Measurements from ENCODE around the gene TSSK3. TPM values are rescaled to one million over a fixed set of nuclear protein-coding genes. Genes with fewer than 3 reads are reported as not detected.

Gene TSSK3
- total and polyA plus RNA-seq, 2 experiments from 2014 or later = not detected

DNA sequence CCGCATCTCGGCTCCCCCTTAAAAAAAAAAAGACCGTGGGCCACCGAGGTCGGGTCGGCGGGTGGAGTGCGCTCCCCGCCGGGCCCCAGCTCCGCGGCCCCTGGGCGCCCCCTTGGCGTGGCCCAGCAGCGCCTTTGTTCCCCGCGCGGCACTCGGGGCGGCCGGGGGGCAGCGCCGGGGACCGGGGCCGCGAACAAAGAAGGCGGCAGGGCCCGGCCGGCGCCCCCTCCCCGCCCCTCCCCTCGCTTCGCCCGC is 26.9 kb upstream of the TSSK3 start (continued):
- TF ChIP-seq ZNF462 (CRISPR knock-in tag; IDR thresholded peaks at IDR 0.05) = no peak
- TF ChIP-seq EZH2 (IDR thresholded peaks at IDR 0.05; ENCODE audit: low read depth, unreplicated experiment) = no peak
- TF ChIP-seq STAT1 (IDR thresholded peaks at IDR 0.05; ENCODE audit: unreplicated experiment) = no peak
- no peak for TF ChIP-seq NANOG (IDR thresholded peaks at IDR 0.05; ENCODE audit: borderline replicate concordance)
- TF ChIP-seq POLR2AphosphoS5 (IDR thresholded peaks at IDR 0.05; ENCODE audit: low read depth) = no peak

DNA sequence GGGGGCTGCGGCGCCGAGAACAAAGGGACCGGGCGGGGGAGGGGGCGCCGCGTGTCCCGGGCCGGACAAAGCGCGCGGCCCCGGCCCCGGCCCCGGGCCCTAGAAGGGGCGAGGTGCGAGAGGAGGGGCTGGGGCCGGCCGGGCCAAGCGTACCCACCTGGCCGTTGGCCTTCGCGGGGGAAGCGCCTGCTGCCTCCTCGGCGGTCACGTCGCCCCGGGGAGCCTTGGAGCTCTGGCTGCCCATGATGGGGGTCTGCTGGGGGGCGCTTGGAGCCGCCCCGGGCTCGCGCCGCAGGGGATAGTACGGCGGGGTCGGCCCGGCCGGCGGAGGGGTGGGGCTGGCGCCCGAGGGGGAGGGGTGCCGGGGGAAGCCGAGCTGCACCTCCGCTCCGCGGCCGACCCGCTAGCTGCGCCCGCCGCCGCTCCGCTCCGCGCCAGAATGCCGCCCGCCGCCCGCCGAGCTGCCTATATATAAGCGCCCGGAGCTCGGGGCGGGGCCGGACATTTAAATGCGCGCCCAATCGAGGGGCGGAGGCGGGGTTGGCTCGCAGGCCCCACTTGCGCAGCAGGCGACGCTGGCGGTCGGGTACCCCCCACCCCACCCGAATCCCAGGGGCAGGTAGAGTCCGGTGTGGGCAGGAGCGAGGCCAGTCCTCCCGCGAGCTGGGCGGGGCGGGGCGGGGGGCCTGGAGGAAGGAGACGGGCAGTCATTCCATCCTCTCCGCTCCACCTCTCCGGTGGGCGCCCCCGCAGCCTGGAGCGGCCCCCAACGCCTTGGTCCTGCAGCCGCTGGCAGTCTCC is 26.3 kb upstream of the TSSK3 start, which contains the start of gene MARCKSL1:
MARCKSL1 (minus strand) TSS at position 444 of the 801 bp plus-strand sequence; CDS start at position 244, 200 bp downstream.
- H3K9me2 ChIP-seq (ENCODE audit: insufficient read depth) = no peaks in the 10 kb centered on the region
- ATAC-seq (peak; percentile 32), DNase-seq (ENCODE audit: low spot score) (peak; percentile 89)
- Mint-ChIP-seq H3K4me3 (peak within 1 kb of the TSS; percentile 96), H3K9me3 (peaks cover 5% of the 10 kb centered on the region; the same call in 2 of the 3 replicates), H3K27me3 (ENCODE audit: insufficient read depth, low read depth, poor library complexity) (peaks cover 42% of the 10 kb centered on the region), H3K27ac (peak within 1 kb of the TSS; percentile 98), H3K36me3 (ENCODE audit: low read depth) (peaks cover 41% of the 10 kb centered on the region), H3K4me1 (peaks cover 49% of the 10 kb centered on the region)
- H3K27me3 ChIP-seq (ENCODE audit: insufficient read depth) = peaks cover 7% of the 10 kb centered on the region; the same call in 1 of the 2 replicates
- H3K79me2 ChIP-seq (replicated peaks; ENCODE audit: insufficient read depth) = peaks cover 18% of the 10 kb centered on the region
- no peaks in the 10 kb centered on the region; the same call in none of the 2 replicates for H3K36me3 ChIP-seq (ENCODE audit: insufficient read depth)
- peaks cover 34% of the 10 kb centered on the region for H3K4me1 ChIP-seq (ENCODE audit: insufficient read depth)
- peak within 1 kb of the TSS; percentile 98 for H3K4me2 ChIP-seq
- TF ChIP-seq NANOG (IDR thresholded peaks at IDR 0.05; ENCODE audit: borderline replicate concordance) (no peak), POLR2AphosphoS5 (IDR thresholded peaks at IDR 0.05; ENCODE audit: low read depth) (peak; percentile 96), ZNF462 (CRISPR knock-in tag; IDR thresholded peaks at IDR 0.05) (no peak), STAT1 (IDR thresholded peaks at IDR 0.05; ENCODE audit: unreplicated experiment) (no peak), JUNB (IDR thresholded peaks at IDR 0.05; ENCODE audit: unreplicated experiment) (no peak)
- TF ChIP-seq, protein P1, sequence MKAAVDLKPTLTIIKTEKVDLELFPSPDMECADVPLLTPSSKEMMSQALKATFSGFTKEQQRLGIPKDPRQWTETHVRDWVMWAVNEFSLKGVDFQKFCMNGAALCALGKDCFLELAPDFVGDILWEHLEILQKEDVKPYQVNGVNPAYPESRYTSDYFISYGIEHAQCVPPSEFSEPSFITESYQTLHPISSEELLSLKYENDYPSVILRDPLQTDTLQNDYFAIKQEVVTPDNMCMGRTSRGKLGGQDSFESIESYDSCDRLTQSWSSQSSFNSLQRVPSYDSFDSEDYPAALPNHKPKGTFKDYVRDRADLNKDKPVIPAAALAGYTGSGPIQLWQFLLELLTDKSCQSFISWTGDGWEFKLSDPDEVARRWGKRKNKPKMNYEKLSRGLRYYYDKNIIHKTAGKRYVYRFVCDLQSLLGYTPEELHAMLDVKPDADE (IDR thresholded peaks at IDR 0.05) = no peak
- H3K4me3 ChIP-seq = peak within 1 kb of the TSS; percentile 95
- H2AFZ ChIP-seq = peak within 1 kb of the TSS; percentile 59; the same call in 1 of the 2 replicates
- H4K20me1 ChIP-seq (replicated peaks; ENCODE audit: insufficient read depth) = peaks cover 31% of the 10 kb centered on the region
- H3F3A ChIP-seq (replicated peaks; ENCODE audit: low read depth) = peaks cover 32% of the 10 kb centered on the region
- peak within 1 kb of the TSS; percentile 81 for H3K27ac ChIP-seq (ENCODE audit: low read depth)
